Activated CD8-positive, alpha-beta memory T cell treated with anti-CD3 and anti-CD28 coated beads, Interleukin-2, amount 50 U/mL, for 48 hours (primary cell): Measurements from ENCODE around the gene RAB6A.

Source experiments
- DNase-seq: peaks from one replicate; pipeline ENCODE4 v3.0.0-alpha.2; 2020

RAB6A gene

DNA sequence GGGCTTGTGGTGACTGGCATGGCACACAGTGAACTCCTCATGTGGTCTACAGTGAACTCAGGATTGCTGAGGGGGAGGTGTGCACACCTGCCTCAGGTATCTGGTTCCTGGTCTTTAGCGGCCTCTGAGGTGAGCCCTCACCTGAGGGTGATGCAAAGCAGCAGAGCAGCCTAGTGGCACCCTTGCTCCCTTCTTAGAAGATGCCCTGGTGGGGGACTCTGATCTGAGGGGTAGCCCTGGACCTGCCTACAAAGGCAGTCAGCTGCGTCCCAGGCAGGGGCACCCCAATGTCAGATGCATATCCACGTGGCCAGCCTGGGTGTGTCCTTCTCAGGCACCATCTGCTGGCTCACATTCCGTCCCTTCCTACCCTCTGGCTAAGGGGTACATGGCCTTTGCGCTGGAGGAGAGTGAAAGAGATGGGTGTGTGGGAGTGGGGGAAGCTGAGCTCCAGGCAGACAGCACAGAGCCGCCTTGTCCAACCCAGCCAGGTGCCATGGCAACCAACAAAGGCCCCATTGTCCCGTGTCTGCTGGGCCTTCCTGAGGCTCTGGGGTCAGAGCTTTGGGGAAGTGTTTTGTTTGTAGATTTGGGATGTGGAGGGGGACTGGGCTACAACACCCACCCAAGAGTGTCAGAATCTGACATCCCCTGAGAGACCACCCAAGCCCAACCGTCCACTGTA lies 108.7 kb downstream of the RAB6A start:
- no peak for DNase-seq

DNA sequence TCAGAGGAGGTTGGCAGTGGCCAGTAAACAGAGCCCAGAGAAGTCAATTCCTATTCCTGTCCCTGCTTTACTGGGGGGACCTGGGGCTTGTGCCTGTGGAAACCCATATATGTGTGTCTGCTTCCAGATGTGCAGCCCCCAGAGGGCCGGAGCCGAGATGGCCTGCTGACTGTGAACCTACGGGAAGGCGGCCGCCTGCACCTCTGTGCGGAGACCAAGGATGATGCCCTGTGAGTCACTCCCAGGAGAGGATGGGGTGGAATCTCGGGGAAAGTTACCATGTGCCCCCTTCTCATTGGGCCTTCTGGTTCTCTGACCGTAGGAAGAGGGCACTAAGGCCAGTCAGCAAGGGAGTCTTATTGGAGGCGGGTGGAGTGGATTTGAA lies 109.2 kb downstream of the RAB6A start:
- DNase-seq: no peak

DNA sequence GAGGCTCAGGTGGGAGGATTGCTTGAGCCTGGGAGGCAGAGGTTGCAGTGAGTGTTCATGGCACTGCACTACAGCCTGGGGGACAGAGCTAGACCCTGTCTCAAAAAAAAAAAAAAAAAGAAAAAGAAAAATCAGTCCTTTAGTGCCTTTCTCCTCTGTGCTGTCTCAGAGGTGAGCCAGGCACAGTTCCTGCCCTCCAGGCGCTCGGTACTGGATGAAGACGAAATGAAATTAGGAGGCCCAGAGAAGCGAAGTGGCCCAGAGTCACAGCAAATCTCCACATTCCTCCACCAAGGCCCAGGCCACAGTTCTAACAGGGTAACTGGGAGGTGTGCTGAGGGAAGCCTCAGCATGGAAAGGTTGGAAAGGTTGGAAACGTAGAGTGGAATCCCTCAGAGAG lies 109.6 kb downstream of the RAB6A start:
- no peak for DNase-seq

DNA sequence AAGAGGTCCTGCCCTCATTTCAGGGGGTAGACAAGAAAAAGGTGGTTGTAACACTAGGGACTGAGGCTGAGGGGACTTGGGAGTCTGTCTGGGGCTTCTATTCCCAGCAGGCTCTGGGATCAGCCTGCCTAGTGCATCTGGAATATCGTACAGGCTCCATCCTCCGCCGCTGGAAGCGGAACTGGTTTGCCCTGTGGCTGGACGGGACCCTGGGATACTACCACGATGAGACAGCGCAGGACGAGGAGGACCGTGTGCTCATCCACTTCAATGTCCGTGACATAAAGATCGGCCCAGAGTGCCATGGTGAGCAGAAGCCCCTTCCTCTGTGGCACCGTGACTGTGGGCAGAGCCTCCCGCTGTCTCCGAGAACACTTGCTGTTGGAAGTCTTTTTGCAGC lies 110.5 kb downstream of the RAB6A start:
- DNase-seq: no peak

DNA sequence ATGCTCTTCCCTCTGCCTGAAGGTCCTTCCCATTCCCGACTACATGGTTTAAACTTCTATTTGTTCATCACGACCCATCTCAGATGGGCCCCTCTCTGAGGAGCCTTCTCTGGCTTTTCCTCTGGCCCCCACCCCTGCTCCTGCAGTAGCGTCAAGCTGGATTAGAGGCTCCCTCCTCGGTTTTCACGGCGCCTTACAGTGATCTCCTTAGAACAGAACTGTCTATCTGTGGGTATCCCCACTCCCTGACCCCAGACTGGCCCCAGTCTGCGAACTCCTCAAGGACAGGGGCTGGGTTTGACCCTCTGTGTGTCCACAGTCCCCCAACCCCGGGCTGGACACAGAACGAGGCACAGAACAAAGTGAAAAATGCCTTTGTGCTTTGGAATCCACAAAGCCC lies 111.7 kb downstream of the RAB6A start:
- no peak for DNase-seq

DNA sequence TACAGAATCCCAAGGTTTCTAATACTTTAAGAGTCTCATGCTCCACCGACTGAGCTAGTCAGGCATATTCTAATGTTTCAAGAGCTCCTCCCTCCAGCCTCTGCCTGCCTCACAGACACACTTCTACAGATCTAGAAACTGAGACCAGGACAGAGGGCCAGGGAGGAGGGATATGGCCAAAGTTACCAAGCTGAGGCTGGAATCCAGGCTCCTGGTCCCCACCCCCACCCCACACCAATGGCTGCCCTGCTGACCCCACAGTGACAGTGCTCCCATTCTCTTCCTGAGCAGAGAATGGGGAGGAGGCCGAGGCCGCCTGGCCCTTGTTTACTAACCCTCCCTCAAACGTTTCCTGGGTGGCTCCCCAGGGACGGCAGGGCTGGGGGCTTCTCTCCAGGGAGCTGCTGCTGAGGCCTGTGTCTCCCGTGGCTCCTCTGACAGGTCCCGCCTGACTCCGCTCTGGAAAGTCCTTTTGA lies 112.3 kb downstream of the RAB6A start:
- DNase-seq: no peak

DNA sequence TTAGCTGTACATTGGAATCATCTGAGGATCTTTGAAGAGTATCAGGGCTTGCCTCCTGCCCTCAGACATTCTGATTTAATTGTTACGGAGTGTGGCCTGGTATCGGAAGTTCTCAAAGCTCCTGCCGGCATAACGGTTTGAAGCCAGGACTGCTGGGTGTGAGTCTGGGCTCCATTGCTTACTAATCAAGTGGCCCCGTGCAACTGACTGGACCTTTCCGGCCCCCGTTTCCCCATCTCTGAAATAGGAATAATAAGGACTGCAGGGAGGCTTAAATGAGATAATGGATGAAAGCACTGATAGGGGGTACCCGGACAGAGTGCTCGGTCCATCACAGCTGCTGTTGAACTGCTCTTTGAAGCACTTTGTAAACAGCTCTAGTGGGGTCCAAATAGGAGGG lies 112.8 kb downstream of the RAB6A start:
- no peak for DNase-seq

DNA sequence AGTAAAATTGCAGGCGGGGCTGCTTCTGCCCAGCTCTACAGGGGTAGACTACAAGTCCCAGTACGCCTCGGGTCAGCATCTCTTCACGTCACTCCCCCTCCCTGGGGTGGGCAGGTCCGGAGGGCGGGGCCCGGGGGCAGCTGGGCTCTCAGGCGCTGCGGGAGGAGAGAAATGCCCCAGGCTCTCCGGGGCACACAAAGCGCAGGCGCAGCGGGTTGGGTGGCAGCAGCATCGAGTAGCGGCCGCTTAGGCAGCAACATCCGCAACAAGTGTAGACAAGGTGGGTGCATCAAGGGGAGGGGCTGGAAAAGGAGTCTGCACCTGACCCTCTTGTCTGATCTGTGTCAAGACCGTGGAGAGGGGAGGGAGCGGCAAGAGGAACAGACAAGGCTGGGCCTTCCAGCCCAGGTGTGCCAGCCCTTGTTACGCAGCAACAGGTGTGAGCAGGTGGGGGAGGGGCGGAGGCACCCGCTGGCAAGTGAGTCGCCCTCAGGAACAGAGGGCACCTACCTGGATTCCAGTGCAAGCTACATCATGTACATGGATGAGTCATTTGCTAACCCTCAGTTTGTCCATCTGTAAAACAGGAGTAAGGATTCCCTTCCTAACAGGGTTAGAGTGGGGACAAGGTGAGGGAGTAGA lies 113.3 kb downstream of the RAB6A start:
- peak; percentile 92 for DNase-seq

DNA sequence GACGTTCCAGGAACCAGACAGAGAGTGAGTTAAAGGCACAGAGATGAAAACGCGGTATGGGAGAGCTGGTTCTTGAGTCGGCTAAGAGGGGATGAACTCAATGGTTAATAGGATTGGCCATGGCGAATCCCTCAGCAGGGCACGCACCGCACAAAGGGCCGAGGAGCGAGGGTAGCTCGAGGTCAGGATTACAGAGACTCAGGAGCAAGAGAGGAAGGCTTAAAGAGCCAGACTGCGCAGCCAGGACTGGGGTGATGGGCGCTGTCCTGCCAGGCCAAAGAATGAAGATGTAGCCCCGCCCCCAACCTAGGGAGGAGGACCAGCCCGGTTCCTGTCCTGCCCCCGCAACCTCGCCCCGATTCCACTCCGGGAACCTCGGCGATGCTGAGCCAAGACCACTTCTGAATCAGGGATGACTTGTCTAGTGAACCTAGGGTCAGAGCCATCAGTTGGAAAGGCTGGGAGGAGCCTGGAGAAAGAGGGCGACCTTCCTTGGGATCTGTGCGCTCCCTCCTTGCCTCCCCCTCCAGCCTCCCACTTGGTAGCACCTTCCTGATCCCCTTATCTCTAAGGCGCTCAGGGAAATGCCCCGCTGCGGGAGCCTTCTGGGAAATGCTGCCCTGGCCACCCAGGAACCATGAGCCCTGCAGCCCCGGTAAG lies 114.8 kb downstream of the RAB6A start, which contains the start of gene PLEKHB1:
Gene PLEKHB1 (plus strand): TSS at position 610 of the 660 bp plus-strand sequence. CDS start 28 bp downstream, at position 638.
- DNase-seq: no peak

DNA sequence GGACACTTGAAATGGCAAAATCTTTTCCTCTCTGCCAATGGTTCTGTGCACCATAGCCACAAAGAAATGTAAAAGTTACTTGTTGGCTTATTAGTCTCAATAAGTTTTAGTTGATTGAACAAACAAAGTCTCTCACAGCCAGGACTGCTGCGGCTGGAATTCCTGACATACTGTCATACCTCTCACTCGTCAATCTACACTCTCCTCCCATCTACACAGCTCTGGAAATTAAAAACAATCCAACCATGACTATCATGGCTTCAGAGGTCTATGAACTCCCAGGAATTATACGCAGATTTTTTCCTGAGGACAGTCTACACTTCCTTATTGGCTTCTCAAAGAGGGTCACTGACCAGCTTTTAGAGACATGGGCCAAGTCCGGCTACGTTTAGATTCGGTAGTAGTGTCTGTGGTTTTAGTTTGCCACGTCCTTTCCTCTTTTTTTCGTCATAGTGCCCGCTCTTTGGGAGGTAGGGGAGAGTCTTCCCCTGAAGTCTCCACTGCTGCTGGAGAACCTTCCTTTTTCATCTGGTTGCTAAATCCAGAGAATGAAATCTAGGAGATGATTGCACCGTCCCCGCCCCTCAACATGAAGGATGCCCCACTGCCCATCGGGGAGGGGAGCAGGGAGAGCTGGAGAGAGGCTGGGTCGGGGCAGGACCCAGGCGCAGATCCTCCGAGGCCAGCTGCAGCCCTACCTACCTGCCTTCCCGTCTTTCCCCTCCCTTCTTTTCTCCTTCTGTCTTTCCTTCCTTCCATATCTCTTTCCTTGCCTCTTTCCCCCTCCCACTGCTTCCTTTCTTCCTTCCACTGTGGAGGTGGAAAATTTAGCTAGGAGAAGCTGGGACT lies 115.5 kb downstream of the RAB6A start:
- no peak for DNase-seq

DNA sequence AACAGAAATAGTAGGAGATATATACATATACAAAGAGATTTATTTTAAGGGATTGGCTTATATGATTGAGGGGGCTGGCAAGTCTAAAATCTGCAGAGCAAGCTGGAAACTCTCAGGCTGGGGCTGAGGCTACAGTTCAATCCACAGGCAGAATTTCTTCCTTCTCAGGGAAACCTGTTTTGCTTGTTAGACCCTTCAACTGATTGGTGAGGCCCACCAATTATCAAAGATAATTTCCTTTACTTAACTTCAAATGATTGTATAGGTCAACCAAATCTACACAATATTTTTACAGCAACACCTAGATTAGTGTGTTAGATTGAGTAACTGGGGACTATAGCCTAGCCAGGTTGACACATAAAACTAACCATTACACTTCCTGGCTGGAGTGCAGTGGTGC lies 119.2 kb downstream of the RAB6A start:
- no peak for DNase-seq

DNA sequence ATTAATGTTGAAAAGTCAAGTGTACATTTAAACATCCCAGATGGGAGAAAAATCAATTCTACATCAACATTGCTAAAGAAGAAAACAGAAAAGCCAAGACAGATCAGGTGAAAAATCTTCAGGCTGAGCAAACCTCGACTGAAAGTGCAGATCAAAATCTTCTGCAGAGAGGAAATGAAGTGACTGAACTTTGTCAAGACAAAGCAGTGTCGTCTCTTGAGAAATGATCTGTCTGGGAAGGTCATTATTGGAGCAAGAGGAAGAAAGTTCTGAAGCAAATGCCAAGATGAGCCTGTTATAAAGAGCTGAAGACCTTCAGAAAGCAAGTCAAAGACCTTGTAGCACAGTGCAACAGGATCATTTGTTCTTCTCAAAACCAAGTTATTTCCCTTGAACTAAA lies 120.3 kb downstream of the RAB6A start:
- DNase-seq: no peak

DNA sequence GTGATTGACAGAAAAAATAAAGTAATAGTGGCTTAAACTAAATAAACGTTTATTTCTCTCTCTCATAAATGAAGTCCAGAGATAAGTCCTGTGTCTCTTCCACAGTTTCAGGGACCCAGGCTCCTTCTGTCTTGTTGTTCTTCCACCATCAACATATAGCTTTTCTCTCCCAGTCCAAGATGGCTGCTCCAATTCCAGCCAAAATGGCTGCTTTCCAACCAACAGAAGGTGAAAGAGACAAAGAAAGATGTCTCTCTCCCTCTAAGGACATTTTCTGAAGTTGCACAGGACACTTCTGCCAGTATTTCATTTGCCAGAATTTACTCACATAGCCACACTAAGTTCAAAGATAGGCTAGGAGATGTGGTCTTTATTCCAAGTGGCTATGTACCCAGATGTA lies 123.9 kb downstream of the RAB6A start:
- no peak for DNase-seq

DNA sequence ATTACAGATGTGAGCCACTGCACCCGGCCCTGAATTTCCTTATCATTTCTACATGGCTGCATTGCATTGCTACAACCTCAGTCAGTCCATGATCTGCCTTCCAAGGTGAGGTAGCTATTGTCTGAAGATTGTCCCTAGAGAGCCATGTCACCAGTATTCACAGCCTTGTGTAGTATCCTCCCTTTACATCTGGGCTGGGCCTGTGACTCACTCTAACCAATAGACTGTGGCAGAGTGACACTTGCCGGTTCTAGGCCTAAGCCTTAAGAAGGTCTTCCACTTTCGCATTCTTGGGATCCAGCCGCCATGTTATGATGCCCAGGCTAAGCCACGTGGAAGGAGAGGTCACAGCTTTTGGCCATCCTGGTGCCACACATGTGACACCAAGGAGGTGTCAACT lies 124.6 kb downstream of the RAB6A start:
- no peak for DNase-seq

DNA sequence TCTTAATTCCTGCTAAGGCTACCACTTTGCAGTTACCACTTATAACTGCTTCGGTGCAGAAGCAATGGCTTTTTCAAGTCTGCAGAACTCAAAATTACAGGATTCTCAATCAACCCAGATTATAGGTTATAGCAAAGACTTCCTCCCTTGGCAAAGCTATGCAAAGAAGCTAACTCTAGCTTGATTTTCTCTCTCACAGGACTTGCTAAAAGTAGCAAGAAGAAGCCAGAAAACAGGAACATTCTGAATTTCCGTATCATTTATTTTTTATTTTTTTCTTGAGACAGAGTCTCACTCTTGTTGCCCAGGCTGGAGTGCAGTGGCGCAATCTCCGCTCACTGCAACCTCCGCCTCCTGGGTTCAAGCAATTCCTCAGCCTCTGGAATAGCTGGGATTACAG lies 125.2 kb downstream of the RAB6A start:
- DNase-seq: no peak

DNA sequence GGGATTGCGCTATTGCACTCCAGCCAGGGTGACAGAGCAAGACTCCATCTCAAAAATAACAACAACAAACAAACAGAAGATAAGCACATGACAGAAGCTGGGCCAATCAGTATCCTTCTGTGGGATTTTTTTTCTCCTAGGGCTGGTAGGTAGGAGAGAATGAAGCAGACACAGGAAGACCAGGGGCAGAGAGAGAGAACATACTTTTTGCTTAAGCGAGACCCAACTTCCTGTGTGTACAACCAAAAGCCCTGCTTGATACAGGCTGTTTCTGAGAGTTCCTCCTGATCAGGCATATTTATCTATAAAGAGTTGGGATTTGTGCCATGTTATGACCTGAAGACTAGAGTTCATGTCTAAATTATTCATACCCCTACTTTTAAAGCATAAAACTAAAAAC lies 126.9 kb downstream of the RAB6A start:
- no peak for DNase-seq

DNA sequence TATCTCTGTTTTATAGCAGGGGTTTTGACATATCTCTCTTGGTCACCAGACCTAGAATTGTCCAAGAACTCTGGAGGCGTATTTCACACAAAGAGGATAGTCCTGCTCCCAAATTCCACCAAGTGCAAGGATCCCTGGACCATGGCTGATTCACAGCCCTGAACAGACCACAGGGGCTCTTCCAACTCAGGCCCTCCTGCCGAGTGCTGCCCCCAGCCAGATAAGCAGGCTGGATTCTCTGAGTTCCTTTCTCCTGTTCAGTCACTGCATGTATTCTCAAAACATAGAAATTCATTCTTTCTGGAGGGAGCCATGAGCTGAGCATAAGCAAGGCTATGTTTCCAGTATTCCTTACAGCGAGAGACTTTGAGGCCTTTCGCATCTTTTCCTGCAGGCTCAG lies 127.9 kb downstream of the RAB6A start:
- DNase-seq: no peak

DNA sequence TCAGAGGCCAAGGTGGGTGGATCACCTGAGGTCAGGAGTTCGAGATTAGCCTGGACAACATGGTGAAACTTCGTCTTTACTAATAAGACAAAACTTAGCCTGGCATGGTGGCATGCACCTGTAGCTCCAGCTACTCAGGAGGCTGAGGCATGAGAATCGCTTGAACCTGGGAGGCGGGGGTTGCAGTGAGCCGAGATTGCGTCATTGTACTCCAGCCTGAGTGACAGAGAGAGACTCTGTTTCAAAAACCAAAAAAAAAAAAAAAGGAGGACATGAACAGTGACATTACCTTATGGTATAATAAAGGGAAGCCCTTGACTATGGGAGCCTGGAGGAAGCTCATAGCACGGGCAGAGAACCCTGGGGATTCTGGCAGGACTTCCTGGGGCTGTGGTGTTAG lies 131.0 kb downstream of the RAB6A start:
- no peak for DNase-seq

DNA sequence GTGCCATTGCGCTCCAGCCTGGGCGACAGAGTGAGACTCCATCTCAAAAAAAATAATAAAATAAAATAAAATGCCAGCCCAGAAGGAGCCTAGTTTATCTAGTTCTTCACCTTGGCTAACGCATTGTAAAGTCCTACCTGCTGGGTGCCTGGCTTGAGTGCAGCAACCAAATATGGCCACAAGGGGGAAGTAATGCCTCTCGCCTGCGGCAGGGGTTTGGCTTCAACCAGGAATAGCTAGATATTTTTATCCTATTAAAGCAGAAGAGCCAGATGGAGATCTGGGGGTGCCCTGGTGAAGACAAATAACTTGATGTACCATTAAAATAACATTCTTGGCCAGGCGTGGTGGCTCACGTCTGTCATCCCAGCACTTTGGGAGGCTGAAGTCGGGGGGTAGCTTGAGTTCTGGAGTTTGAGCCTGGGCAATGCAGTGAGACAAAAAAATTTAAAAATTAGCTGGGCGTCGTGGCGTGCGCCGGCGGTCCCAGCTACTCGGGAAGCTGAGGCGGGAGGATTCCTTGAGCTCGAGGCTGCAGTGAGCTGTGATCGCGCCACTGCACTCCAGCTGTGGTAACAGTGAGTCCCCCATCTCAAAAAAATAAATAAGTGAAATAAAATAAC lies 135.1 kb downstream of the RAB6A start:
- peak; percentile 76 for DNase-seq
